Stimulated activated CD8-positive, alpha-beta memory T cell treated with anti-CD3 and anti-CD28 coated beads, Interleukin-4, amount 100 ng/mL, for 24 hours (primary cell): ENCODE data around the gene ZSCAN22.
A peak's percentile ranks its signal among the peaks of the same experiment; 100 is the strongest.
"Not testable (repeated sequence)": the region's sequence is repeated elsewhere in the genome, so short reads cannot be mapped to it uniquely, and the experiment has no call there.

Experiments used
- DNase-seq: peaks from one replicate; pipeline ENCODE4 v3.0.0-alpha.2; 2020; ENCODE audit warnings: low read depth

The ZSCAN22 gene

DNA sequence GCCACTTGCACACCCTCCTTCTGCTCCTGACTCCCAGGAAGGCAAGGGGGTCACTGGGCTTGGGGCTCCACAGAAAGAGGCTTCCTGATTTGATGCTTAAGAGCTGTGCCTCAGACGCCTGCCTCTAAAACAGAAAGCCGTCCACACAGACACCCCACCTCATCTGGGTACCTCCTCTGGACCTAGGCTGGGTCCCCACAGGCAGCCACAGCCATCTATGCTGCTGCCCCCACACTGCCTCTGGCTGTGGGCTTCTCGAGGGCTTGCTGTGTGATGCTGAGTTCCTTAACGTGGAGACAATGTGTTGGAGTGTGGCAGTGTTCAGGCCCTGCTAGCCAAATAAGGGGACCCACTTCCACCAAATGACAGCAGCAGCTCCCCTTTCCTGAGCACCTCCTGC is 8.5 kb upstream of the ZSCAN22 start:
- DNase-seq: no peak

DNA sequence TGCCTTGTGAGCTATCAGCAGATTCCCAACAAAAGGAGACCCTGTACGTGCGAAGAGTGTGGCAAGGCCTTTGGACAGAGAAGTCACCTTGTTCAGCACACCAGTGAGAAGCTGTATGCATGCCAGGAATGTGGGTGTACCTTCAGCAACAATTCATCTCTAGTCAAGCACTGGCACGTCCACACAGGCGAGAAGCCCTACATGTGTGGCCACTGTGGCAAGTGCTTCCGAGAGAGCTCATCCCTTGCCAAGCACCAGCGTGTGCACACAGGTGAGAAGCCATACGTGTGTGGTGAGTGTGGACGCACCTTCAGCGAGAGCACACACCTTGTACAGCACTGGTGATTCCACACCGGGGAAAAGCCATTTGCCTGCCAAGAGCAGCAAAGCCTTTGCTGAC is 7.6 kb upstream of the ZSCAN22 start:
- DNase-seq: no peak

DNA sequence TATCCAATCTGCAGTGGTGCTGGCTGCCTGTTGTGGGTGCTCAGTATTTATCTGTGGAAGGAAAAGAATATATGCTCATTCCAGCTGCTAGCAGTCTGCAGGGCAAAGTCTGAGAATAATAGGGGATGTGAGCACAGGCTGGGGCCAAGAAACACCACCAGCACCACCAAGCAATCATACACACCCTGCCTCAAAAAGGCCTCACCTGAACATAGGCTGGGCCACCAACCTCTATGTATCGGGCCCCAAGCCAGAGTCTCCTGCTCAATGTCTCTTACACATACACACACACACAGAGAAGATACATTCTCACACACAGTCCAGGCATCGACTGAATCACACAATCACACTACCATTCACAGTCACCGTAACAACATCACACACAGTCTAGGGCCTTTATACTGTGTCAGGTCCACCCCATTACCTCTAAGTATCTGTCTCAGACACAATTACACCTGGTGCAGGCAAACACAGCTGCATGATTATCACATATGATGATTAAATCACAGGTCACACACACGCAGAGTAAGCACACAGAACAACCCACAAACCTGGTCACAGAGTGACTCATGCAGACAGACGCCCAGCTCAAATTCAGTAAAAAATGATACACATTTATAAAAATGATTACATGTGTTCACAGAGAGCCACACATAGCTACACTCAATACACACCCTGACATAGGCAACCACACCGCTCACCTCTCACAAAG is 1.3 kb upstream of the ZSCAN22 start:
- DNase-seq: no peak

DNA sequence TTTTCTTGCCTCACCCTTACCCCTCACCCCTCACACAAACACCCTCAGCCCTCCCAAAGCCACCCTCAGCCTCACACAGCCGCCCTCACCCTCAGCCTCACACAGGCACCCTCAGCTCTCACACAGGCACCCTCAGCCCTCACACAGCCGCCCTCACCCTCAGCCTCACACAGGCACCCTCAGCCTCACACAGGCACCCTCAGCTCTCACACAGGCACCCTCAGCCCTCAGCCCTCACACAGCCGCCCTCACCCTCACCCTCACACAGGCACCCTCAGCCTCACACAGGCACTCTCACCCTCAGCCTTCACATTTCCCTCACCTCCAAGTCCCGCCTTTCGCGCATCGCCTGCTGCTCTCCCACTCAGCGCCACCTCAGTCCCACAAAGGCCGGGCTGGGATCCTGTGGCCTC is 287 bp upstream of the ZSCAN22 start:
- DNase-seq: no peak

DNA sequence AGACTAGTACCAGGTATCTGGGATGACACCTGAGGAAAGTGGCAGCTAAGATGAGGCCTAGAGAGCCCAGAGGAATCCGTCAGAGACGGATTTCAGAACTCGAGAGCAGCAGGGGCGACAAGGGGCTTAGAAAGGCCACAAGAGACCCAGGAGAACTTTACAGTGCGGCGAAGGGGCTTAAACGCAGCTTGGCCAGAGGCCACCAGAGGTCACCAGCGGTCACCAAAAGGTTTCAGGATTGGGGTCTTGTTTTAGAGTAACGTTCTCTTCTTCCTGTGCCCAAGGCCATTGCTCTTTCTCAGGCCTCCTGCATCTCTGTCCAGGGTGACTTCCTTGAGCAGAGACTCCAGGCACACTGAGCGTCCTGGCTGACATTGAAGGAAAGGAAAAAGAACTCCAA is 2.2 kb downstream of the ZSCAN22 start:
- DNase-seq: no peak

DNA sequence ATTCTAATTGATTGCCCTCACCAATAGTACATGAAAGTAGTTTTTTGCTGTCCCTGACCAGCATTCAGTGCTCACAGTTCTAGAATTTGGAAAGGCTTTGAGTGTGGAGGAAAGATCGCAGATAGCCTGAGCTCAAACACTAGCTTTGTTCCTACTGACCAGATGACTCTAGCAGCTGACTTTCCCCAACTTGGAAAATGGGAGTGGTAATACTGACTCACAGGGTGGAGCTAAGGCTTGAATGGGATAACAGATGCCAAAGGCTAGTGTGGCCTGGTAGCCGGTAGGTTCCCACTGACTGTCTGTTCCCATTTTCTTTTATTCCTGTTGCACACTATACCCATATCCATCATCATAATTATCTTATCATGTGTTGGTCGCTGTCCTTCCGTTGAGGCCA is 3.7 kb downstream of the ZSCAN22 start:
- DNase-seq: no peak

DNA sequence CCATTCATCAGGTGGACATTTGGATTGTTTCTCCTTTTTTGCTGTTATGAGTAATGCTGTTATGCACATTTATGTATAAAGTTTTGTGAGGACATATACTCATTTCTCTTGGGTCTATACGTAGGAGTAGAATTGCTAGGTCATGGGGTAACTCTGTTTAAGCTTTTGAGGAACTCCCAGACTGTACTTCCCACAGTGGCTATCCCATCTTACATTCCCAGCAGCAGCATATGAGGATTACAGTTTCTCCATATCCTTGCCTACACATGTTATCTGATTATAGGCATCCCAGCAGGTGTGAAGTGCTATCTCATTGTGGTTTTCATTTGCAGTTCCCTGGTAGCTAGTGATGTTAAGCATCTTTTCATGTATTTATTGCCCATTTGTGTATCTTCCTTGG is 5.9 kb downstream of the ZSCAN22 start:
- no peak for DNase-seq

DNA sequence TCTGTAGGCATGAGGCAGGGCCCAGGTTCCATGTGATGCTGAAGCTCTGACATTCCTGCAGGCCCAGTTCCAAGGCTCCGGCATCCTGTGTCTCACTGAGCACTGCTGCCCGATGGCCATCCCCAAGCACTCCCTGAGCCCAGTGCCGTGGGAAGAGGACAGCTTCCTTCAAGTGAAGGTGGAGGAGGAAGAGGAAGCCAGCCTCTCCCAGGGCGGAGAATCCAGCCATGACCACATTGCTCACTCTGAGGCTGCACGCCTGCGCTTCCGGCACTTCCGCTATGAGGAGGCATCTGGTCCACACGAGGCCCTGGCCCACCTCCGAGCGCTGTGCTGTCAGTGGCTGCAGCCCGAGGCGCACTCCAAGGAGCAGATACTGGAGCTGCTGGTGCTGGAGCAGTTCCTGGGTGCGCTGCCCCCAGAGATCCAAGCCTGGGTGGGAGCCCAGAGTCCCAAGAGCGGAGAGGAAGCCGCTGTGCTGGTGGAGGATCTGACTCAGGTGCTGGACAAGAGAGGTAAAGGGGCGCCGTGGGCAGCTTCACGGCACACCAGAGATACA is 8.0 kb downstream of the ZSCAN22 start:
- no peak for DNase-seq

DNA sequence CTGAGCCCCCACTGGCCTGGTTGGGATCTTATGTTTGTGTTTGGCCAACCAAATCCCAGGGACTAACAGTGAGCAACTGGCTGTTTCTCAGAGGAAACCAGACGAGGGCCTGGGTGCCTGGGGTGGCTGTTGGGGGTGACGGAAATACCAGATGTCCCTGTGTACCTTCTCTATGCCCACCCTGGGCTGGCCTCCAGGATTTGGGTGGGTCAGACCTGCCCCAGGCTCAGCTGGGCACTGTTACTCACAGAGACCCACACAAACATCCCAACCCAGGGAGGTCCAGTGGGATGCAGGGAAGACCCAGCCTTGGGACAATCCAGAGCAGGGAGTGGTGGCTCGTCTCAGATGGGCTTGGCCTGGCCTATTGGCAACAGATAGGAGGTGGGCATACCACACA is 8.8 kb downstream of the ZSCAN22 start:
- no peak for DNase-seq

DNA sequence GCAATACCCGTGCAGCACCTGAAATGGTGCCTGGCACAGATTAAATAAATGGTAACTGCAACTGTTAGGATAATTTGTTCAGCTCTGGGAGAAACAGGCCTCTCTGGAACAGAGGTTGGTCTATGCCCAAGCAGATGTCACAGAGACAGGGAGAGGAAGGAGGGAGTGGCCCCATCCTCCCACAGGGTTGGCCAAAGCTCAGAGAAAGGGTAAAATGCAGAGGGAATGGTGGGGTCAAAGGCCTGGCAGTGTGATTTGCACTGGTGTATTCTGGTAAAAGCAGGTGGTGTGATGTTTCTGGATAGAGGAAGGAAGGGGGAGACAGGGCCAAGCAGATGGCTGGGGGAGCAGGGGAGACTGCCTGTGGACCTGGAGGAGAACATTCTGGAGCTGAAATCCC is 9.4 kb downstream of the ZSCAN22 start:
- no peak for DNase-seq

DNA sequence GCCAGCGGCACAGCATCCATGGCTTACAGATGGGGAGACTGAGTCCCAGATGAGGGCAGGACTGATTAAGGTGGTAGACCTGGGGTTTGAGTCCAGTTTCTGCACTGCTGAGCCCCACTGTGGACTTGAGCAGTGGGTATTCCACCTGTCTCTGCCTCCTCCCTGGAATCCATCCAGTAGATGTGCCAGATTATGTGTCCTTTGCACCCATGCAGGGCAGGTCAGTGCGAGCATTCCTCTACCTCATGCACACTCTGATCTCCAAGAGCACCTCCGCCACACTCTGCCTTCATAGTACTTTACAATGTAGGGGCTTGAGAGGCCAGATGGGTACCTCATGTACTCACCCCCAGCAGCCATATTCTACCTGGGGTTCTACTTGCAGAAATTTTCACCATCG is 10.0 kb downstream of the ZSCAN22 start:
- no peak for DNase-seq

DNA sequence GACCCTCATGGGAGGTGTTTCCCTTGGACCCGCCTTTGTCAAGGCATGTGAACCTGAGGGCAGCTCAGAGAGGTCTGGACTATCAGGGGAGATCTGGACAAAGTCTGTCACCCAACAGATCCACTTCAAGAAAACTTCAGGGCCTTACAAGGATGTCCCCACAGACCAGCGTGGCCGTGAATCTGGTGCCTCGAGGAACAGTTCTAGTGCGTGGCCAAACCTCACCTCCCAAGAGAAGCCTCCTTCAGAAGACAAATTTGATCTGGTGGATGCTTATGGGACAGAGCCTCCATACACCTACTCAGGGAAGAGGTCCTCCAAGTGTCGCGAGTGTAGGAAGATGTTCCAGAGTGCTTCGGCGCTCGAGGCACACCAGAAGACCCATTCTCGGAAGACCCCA is 11.5 kb downstream of the ZSCAN22 start:
- no peak for DNase-seq

DNA sequence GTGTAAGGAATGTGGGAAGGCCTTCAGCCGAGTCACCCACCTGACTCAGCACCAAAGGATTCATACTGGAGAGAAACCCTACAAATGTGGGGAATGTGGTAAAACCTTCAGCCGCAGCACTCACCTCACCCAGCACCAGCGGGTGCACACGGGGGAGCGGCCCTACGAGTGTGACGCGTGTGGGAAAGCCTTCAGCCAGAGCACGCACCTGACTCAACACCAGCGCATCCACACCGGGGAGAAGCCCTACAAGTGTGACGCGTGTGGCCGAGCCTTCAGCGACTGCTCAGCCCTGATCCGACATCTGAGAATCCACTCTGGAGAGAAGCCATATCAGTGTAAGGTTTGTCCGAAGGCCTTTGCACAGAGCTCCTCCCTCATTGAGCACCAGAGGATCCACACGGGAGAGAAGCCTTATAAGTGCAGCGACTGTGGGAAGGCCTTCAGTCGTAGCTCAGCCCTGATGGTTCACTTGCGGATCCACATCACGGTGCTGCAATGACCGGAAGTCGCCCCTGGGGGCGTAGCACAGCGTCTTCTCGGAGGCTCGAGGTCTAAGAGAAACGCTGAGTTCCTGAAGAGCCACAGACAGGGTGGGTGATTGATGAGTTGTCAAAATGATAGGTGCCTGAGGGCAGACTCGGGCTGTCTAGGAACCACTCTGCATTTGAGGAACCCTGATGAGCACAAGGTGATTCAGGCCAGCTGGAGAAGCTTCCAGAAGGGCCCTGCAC is 12.2 kb downstream of the ZSCAN22 start:
- DNase-seq: no peak

DNA sequence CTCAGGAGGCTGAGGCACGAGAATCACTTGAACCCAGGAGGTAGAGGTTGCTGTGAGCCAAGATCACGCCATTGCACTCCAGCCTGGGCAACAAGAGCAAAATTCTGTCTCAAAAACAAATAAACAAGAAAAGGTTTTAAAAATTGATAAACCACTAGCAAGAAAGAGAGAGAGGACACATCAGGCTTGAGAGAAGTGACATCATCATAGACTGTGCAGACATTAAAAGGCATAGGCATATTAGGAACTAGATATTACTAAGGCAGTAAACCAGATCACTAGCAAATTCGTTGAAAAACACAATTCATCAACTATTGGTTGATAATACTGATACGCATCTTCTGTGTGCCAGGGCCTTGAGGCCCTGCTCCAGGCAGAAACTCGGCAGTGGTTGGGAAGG is 18.8 kb downstream of the ZSCAN22 start:
- DNase-seq: no peak

DNA sequence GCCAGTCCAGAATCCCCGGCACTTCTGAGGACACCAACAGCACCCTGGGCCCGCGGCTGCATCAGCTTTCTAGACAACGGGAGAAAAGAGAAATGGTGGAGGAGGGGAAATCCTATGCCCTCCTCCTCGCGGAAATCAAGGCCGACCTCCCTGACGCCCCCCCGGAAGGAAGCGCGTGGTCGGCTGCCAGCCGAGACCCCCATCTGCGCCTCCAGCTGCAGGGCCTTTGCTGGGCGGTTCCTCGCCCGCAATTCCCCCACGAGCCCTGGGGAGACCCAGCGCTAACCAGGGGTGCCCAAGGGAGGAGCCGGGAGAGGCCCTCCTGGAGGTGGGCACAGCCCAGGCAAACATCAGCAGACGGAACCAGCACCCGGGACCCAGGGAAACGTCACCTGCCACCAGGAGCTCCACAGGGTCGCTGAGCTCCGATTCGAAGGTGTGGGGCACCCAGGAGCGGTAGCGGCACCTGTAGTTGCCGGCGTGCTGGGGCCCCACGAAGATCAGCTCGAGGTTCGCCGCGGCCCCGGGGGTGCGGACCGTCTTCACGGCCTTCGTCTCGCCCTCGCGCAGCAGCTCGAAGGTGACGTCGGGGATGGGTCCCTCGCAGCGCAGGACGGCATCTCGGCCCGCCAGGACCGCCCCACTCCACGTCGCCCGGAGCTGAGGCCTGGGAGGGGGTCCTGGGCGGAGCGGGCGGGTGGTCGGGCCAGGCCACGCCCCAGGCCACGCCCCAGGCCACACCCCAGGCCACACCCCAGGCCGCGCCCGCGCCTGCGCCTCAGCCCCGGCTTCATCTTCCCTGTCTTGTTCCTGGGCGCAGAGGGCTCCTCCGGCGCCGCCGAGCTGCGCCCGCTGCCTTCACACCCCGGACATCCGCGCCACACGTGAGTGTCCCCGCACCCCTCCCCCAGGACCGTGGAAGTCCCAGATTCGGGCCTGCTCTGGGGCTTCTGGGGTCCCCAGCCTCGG is 20.5 kb downstream of the ZSCAN22 start:
- peak; percentile 53 for DNase-seq

DNA sequence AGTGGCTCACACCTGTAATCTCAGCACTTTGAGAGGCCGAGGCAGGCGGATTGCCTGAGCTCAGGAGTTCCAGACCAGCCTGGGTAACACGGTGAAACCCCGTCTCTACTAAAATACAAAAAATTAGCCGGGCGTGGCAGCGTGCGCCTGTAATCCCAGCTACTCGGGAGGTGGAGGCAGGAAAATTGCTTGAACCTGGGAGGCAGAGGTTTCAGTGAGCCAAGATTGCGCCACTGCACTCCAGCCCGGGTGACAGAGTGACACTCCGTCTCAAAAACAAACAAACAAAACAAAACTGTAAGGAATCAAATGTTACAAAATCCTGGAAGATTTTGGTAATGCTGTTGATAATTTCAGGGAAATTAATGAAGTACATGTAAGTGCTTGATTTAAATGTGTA is 21.3 kb downstream of the ZSCAN22 start:
- not testable (repeated sequence) for DNase-seq

DNA sequence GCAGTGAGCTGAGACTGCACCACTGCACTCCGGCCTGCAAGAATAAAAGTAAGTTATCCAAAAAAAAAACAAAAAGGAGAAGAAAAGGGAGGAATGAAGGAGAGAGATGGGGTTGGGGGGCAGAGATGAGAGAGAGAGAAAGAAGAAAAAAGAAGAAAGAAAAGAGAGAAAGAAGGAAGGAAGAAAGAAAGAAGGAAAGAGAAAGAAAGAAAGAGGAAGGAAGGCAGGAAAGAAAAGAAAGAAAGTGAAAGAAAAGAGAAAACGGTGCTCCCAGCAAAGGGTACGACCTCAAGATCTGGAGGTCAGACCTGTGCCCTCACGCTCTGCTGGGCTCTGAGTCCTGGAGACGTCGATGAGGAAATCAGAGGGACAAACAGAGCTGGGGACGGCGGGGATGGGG is 22.8 kb downstream of the ZSCAN22 start:
- no peak for DNase-seq

DNA sequence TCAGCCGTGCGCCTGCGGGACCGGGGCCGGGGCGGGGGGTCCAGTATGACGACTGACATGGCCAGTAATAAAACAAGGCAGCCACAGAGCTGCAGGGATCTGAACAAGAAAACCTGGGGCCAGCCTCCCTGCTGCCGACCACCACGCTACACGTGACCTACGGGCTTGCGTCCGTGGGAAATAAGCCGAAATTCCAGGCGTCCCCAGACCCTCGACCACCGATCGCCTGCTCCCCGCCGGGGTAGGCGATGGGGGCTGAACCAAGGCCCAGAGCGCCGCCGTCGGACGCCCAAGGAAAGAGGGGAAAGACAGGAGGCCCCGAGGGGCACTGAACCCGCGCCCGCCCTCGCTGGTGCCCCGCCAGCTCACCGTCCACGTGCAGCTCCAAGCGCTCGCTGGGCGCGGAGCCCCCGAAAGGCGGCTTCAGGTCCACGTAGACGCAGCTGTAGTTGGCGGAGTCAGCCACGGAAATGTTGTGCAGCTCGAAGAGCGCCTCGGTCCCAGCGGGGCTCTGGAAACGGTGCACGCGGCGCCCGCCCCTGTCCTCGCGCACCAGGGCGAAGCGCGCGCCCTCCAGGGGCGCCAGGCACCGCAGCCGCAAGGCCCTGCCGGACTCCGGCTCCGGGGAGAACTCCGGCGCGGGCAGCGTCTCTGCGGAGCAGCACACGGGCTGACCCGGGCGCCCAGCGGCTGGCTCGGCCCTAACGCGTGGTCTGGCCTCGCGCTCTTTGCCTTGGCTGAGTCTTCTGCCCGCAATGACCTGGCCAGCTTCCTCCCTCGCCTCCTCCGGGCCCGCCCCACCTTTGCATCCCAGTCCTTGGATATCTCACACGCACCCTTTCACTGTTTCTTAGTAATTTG is 23.4 kb downstream of the ZSCAN22 start:
- DNase-seq: no peak

DNA sequence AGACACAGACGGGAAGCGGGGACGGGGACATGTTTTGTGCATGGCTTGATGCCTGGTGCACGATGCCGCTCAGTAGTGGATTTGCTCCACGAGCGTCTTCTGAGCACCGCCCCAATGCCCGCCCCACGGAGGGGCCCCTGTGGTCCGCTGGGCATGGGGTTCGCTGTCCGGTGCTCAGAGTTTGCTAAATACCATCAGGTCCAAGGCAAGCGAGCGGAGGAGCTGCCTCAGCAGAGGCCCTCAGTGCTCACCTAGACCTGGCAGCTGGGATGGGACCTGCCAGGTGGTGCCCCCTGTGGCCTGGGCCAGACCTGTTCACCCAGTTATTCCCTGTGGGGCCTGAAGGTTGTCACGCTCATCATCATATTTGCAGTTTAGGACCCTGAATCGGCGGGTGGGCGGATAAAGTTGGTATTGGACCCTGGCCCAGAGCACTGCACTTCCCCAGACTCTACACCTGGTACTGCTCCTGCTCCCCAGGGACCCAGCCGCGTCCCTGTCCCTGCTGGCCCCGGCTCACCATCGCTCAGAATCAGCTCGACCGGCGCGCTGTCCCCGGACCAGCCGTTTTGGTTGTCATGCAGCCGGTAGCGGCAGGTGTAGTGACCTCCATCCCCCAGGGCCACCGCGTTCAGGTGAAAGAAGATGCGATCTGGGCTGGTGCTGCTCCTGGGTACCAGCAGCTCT is 24.2 kb downstream of the ZSCAN22 start:
- DNase-seq: no peak

DNA sequence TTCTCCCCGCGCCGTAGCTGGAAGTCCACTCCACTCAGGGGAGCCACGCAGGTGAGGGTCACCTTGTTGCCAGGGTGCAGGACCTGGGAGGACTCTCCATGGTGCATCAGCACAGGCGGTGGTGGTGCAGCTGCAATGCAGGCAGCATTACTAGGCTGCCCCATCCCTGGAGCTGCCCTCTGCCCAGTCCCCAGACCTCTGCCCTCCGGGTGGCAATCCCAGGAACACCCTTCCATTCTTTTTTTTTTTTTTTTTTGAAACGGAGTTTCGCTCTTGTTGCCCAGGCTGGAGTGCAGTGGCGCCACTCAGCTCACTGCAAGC is 24.7 kb downstream of the ZSCAN22 start:
- no peak for DNase-seq
